A673 (cell line): ENCODE results near the gene EYA3. TPM values are rescaled to one million over a fixed set of nuclear protein-coding genes. Genes with fewer than 3 reads are reported as not detected.

Source experiments
- BruUV-seq: library from RNA; stranded (reverse); fragments of 400-500 nt; replicated peaks from 2 replicates; lab custom pipeline; 2021; lab: Mats Ljungman, UMichigan
- CTCF ChIA-PET: fragments of 300-600 bp; sonication (Branson Sonifier 250); formaldehyde crosslinking; loops from one replicate; lab custom pipeline; 2022; ENCODE audit warnings: antibody characterized with exemption; lab: Charles Lee
- POLR2A ChIA-PET: fragments of 300-600 bp; sonication (Branson Sonifier 250); formaldehyde crosslinking; loops from one replicate; lab custom pipeline; 2022; ENCODE audit warnings: antibody characterized with exemption; ENCODE audit not compliant: low non-redundant PET; lab: Charles Lee
- DNase-seq: peaks from one replicate; pipeline ENCODE4 v3.0.0-alpha.2; 2015; ENCODE audit warnings: low spot score
- H3K27ac ChIP-seq: fragments of 200-600 bp; sonication (generic); 2 replicates; pipeline ENCODE4 v1.5.1; 2016; ENCODE audit warnings: mixed run types, low read depth, mild to moderate bottlenecking, mixed read lengths, antibody characterized with exemption, low read length; ENCODE audit not compliant: poor library complexity, severe bottlenecking
- H3K27me3 ChIP-seq: fragments of 200-600 bp; sonication (generic); replicated peaks from 2 replicates; pipeline ENCODE4 v1.6.1; 2017; ENCODE audit warnings: mixed run types, low read depth, mild to moderate bottlenecking, mixed read lengths, antibody characterized with exemption, low read length; ENCODE audit not compliant: insufficient read depth, poor library complexity
- H3K36me3 ChIP-seq: fragments of 200-600 bp; sonication (generic); 2 replicates; pipeline ENCODE4 v1.6.1; 2016; ENCODE audit warnings: mixed run types, mild to moderate bottlenecking, mixed read lengths, antibody characterized with exemption, low read length; ENCODE audit not compliant: insufficient read depth, poor library complexity, severe bottlenecking
- H3K4me1 ChIP-seq: fragments of 200-600 bp; sonication (generic); 2 replicates; pipeline ENCODE4 v1.6.1; 2017; ENCODE audit warnings: mixed run types, mild to moderate bottlenecking, mixed read lengths, antibody characterized with exemption, low read length; ENCODE audit not compliant: insufficient read depth, poor library complexity, severe bottlenecking
- H3K4me3 ChIP-seq: fragments of 200-600 bp; sonication (generic); 2 replicates; pipeline ENCODE4 v1.5.1; 2016; ENCODE audit warnings: low read depth, mixed run types, mild to moderate bottlenecking, mixed read lengths, low read length; ENCODE audit not compliant: poor library complexity, severe bottlenecking
- H3K9me3 ChIP-seq: fragments of 200-600 bp; sonication (generic); 2 replicates; pipeline ENCODE4 v1.6.1; 2016; ENCODE audit warnings: mixed run types, low read depth, mild to moderate bottlenecking, mixed read lengths, antibody characterized with exemption, low read length; ENCODE audit not compliant: poor library complexity, severe bottlenecking
- EZH2 ChIP-seq: fragments of 200-600 bp; sonication (generic); IDR thresholded peaks from 2 replicates; pipeline ENCODE4 v1.6.1; 2017; ENCODE audit warnings: borderline replicate concordance, low read depth, mild to moderate bottlenecking, mixed read lengths, antibody characterized with exemption, low read length; ENCODE audit not compliant: poor library complexity, severe bottlenecking
- intact Hi-C: fragments of 100-400 bp; cut with micrococcal nuclease; formaldehyde crosslinking; loops from one replicate; pipeline ENCODE4 v1.10.0; 2022; ENCODE audit not compliant: unreplicated experiment
- total RNA-seq: library from RNA; stranded (reverse); gene quantifications from 2 replicates; pipeline ENCODE4 v1.2.3, GENCODE V29; 2021
- TF ChIP-seq, protein P1 (sequence below): fragments of 300-800, 200-600 bp; sonication (generic); conservative IDR thresholded peaks from 2 replicates; pipeline ENCODE4 v1.5.1; 2017; ENCODE audit warnings: low read depth, mild to moderate bottlenecking, antibody characterized with exemption, low read length, moderate library complexity, mixed read lengths

The EYA3 gene
- total RNA-seq, 1 experiment from 2014 or later = 33.4 TPM

DNA sequence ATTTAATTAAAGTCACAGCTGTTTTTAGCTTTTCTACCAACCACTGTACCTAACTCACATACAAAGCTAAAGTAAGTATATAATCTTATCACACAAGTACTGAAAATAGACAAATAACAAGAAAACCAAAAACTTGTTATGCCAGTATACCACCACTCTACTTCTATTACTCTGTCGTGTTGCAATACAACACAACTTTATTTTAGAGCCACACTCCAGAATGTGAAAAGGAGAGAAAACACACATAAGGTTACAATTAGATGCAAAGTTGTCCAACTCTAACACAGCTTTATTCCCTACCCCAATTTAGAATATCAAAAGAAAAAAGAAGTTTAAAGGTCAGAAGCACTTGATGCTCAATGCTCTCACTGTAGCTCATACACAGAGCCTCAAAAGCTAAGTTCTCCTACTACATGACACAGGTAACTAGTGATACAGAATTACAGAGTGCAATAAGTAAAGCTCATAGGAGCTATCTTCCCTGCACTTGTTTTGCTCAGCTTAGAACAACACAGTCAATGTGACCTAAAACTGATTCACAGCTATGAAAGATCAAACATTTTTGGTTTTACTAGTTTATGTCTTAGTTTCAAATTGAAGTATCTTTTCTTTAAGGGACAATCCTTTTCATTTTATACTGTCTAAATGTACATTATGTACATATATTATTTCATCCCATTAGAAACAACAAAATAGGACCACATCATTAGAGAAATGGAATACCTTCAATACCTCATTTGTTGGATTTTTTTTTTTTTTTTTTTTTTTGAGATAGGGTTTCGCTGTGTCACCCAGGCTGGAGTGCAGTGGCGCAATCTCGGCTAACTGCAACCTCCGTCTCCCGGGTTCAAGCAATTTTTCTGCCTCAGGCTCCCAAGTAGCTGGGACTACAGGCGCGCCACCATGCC is 29.2 kb downstream of the EYA3 start:
- CTCF ChIA-PET = no interaction called here
- H3K27ac ChIP-seq = no peak overlapping the region
- H3K4me1 ChIP-seq = peaks cover under 1% of the 10 kb centered on the region
- H3K9me3 ChIP-seq = no peaks in the 10 kb centered on the region
- no TSS peak for BruUV-seq
- POLR2A ChIA-PET = interaction anchor here (0.9 kb wide), 1 partner anchor 186 kb away, joined by 7 read pairs; no protein-coding TSS in a partner anchor
- no peaks in the 10 kb centered on the region for H3K27me3 ChIP-seq
- H3K36me3 ChIP-seq = no peaks in the 10 kb centered on the region
- DNase-seq = no peak
- intact Hi-C loops = no loop called here
- TF ChIP-seq EZH2 = no peak
- TF ChIP-seq, protein P1, sequence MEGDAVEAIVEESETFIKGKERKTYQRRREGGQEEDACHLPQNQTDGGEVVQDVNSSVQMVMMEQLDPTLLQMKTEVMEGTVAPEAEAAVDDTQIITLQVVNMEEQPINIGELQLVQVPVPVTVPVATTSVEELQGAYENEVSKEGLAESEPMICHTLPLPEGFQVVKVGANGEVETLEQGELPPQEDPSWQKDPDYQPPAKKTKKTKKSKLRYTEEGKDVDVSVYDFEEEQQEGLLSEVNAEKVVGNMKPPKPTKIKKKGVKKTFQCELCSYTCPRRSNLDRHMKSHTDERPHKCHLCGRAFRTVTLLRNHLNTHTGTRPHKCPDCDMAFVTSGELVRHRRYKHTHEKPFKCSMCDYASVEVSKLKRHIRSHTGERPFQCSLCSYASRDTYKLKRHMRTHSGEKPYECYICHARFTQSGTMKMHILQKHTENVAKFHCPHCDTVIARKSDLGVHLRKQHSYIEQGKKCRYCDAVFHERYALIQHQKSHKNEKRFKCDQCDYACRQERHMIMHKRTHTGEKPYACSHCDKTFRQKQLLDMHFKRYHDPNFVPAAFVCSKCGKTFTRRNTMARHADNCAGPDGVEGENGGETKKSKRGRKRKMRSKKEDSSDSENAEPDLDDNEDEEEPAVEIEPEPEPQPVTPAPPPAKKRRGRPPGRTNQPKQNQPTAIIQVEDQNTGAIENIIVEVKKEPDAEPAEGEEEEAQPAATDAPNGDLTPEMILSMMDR = no peak
- no peak overlapping the region for H3K4me3 ChIP-seq

DNA sequence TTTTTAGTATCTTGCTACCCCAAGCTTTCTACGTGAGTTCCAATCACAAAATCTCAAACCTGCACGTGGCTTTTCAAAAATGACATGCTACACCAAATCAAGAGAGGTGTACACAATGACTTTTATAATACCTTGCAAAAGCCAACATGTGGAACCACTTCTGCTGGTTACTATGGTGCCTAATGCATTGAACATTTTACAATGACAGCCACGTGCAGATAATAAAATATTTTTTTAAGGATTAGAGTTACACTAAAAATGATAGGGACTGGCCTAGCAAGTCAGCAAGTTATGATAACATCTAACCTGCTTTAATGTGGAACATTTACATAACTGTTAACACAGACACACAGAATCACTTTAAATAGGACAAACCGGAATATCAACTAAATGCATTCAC is 30.2 kb downstream of the EYA3 start:
- Histone ChIP-seq H3K4me1 (no peaks in the 10 kb centered on the region), H3K4me3 (no peak overlapping the region), H3K36me3 (no peaks in the 10 kb centered on the region), H3K27ac (no peak overlapping the region), H3K27me3 (no peaks in the 10 kb centered on the region), H3K9me3 (no peaks in the 10 kb centered on the region)
- intact Hi-C loops = no loop called here
- DNase-seq = no peak
- no TSS peak for BruUV-seq
- POLR2A ChIA-PET = no interaction called here
- no peak for TF ChIP-seq EZH2
- TF ChIP-seq, protein P1 = no peak
- CTCF ChIA-PET = no interaction called here

DNA sequence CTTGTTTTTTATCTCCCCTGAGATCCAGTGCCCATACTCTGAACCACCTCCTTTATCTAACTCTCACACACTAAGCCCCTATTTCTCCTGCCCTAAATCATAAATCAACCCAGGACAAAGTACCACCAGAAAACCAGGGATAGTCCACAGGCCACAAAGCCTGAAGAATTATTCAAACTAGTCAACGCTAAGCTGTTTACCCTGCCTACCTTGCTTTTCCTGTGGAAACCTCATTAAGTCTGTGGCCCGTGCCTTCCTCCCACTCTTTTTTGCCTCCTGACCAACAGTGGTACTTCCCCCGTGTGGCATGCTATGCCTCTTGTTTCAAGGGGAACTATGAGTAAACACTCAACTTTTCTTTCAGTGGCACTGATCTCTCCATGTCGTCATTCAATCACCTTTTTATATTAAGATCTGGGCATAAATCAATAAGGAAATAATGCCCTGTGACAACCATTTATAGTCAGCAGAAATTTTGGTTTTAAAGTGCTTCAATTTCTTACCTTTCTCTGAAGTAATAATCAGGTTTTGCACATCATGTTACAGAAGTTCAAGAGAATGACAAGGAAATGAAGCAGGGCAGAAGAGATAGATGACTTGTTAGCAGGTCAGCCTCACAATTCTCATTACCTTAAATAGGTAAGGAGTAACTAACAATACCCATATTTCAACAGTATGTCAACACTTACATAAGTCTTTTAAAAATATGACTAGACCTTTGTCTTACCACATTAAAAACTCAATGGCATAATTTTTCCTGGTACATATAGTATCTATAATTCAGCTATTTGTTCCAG is 32.1 kb downstream of the EYA3 start:
- Histone ChIP-seq H3K27ac (no peak overlapping the region), H3K27me3 (no peaks in the 10 kb centered on the region), H3K4me3 (no peak overlapping the region), H3K36me3 (no peaks in the 10 kb centered on the region), H3K4me1 (no peaks in the 10 kb centered on the region), H3K9me3 (no peaks in the 10 kb centered on the region)
- BruUV-seq = no TSS peak
- TF ChIP-seq, protein P1 = no peak
- no peak for TF ChIP-seq EZH2
- intact Hi-C loops = no loop called here
- ChIA-PET CTCF (no interaction called here), POLR2A (no interaction called here)
- no peak for DNase-seq
